ENCODE data around the gene ZNF513. TPM values are rescaled to one million over a fixed set of nuclear protein-coding genes. Genes with fewer than 3 reads are reported as not detected.

Gene ZNF513
- total and polyA plus RNA-seq, 2 experiments from 2014 or later, result 20.6 to 26.1 TPM

- no peak for DNase-seq (ENCODE audit: low spot score)
- peaks cover 5% of the 10 kb centered on the region for H4K20me1 ChIP-seq (ENCODE audit: insufficient read depth, poor library complexity, severe bottlenecking)
- H3K27ac ChIP-seq, result no peak overlapping the region
- peaks cover 5% of the 10 kb centered on the region for H3K36me3 ChIP-seq (replicated peaks; ENCODE audit: insufficient read depth, low read depth)
- H3K9me2 ChIP-seq (replicated peaks; ENCODE audit: insufficient read depth), result no peaks in the 10 kb centered on the region
- H3K4me1 ChIP-seq (ENCODE audit: insufficient read depth), result peaks cover 29% of the 10 kb centered on the region
- H3K79me2 ChIP-seq, result peaks cover 75% of the 10 kb centered on the region
- WGBS (ENCODE audit: low lambda C conversion rate, missing lambda C conversion rate), result 96% methylated on average over 20 of the region's 20 CpGs
- no peak overlapping the region for H3K4me2 ChIP-seq
- no peak for TF ChIP-seq EZH2phosphoT487 (IDR thresholded peaks at IDR 0.05; ENCODE audit: low read depth, severe bottlenecking, unreplicated experiment)
- no peak for TF ChIP-seq EZH2 (IDR thresholded peaks at IDR 0.05; ENCODE audit: borderline replicate concordance)
- TF ChIP-seq CTCF (IDR thresholded peaks at IDR 0.05; ENCODE audit: poor library complexity), result no peak
- H3K9me3 ChIP-seq (ENCODE audit: low read depth), result no peaks in the 10 kb centered on the region
- H2AFZ ChIP-seq, result no peak overlapping the region
- H3K4me3 ChIP-seq, result no peak overlapping the region
- H3K27me3 ChIP-seq, result no peaks in the 10 kb centered on the region
These were observed 4.9 kb downstream of the ZNF513 start for GRCh38 chr2:27375513-27376099.

- no peak overlapping the region for H3K4me2 ChIP-seq
- 93% methylated on average over 5 of the region's 5 CpGs for WGBS (ENCODE audit: low lambda C conversion rate, missing lambda C conversion rate)
- H3K27ac ChIP-seq, result no peak overlapping the region
- no peaks in the 10 kb centered on the region for H3K9me2 ChIP-seq (replicated peaks; ENCODE audit: insufficient read depth)
- H4K20me1 ChIP-seq (ENCODE audit: insufficient read depth, poor library complexity, severe bottlenecking), result peaks cover 5% of the 10 kb centered on the region
- no peak for DNase-seq (ENCODE audit: low spot score)
- H3K27me3 ChIP-seq, result no peaks in the 10 kb centered on the region
- peaks cover 5% of the 10 kb centered on the region for H3K36me3 ChIP-seq (replicated peaks; ENCODE audit: insufficient read depth, low read depth)
- H3K9me3 ChIP-seq (ENCODE audit: low read depth), result no peaks in the 10 kb centered on the region
- peaks cover 73% of the 10 kb centered on the region for H3K79me2 ChIP-seq
- H2AFZ ChIP-seq, result no peak overlapping the region
- peaks cover 28% of the 10 kb centered on the region for H3K4me1 ChIP-seq (ENCODE audit: insufficient read depth)
- no peak overlapping the region for H3K4me3 ChIP-seq
- TF ChIP-seq CTCF (IDR thresholded peaks at IDR 0.05; ENCODE audit: poor library complexity), result no peak
- TF ChIP-seq EZH2phosphoT487 (IDR thresholded peaks at IDR 0.05; ENCODE audit: low read depth, severe bottlenecking, unreplicated experiment), result no peak
- TF ChIP-seq EZH2 (IDR thresholded peaks at IDR 0.05; ENCODE audit: borderline replicate concordance), result no peak
These were observed 7.0 kb downstream of the ZNF513 start for GRCh38 chr2:27373567-27373966.

- no peaks in the 10 kb centered on the region for H3K9me2 ChIP-seq (replicated peaks; ENCODE audit: insufficient read depth)
- peaks cover 73% of the 10 kb centered on the region for H3K79me2 ChIP-seq
- H3K4me3 ChIP-seq, result no peak overlapping the region
- H3K9me3 ChIP-seq (ENCODE audit: low read depth), result no peaks in the 10 kb centered on the region
- H4K20me1 ChIP-seq (ENCODE audit: insufficient read depth, poor library complexity, severe bottlenecking), result peaks cover 5% of the 10 kb centered on the region
- DNase-seq (ENCODE audit: low spot score), result no peak
- H3K27ac ChIP-seq, result peak overlapping the region; percentile 90
- no peaks in the 10 kb centered on the region for H3K27me3 ChIP-seq
- H3K36me3 ChIP-seq (replicated peaks; ENCODE audit: insufficient read depth, low read depth), result peaks cover 5% of the 10 kb centered on the region
- H3K4me2 ChIP-seq, result peak overlapping the region; percentile 95
- no peak overlapping the region for H2AFZ ChIP-seq
- TF ChIP-seq CTCF (IDR thresholded peaks at IDR 0.05; ENCODE audit: poor library complexity) (no peak), EZH2phosphoT487 (IDR thresholded peaks at IDR 0.05; ENCODE audit: low read depth, severe bottlenecking, unreplicated experiment) (no peak), EZH2 (IDR thresholded peaks at IDR 0.05; ENCODE audit: borderline replicate concordance) (no peak)
- peaks cover 26% of the 10 kb centered on the region for H3K4me1 ChIP-seq (ENCODE audit: insufficient read depth)
- 96% methylated on average over 6 of the region's 6 CpGs for WGBS (ENCODE audit: low lambda C conversion rate, missing lambda C conversion rate)
These were observed 7.6 kb downstream of the ZNF513 start for GRCh38 chr2:27372937-27373336.

All from hepatocyte (in vitro differentiated cells).